GM18498 (cell line): Measurements from ENCODE around the gene CYBA.

Experiments used
- ATAC-seq: cut with Tn5 transposase; IDR thresholded peaks from one replicate; pipeline ENCODE4 v1.9.1; 2021; ENCODE audit warnings: mild to moderate bottlenecking, moderate library complexity; ENCODE audit not compliant: unreplicated experiment

Gene CYBA

GRCh38 chr16:88631920-88632586, 18.8 kb downstream of the CYBA start:
- no peak for ATAC-seq

GRCh38 chr16:88631384-88631783, 19.5 kb downstream of the CYBA start:
- no peak for ATAC-seq

GRCh38 chr16:88630941-88631340, 19.9 kb downstream of the CYBA start:
- no peak for ATAC-seq

- ATAC-seq, result no peak
Measured at GRCh38 chr16:88630433-88630832, 20.4 kb downstream of the CYBA start.

- ATAC-seq, result no peak
Measured at GRCh38 chr16:88629835-88630234, 21.0 kb downstream of the CYBA start.

- ATAC-seq, result no peak
Measured at GRCh38 chr16:88628512-88628974, 22.3 kb downstream of the CYBA start.

GRCh38 chr16:88627531-88628411, 23.1 kb downstream of the CYBA start:
- no peak for ATAC-seq

GRCh38 chr16:88626646-88627045, 24.2 kb downstream of the CYBA start:
- no peak for ATAC-seq

- ATAC-seq, result no peak
Measured at GRCh38 chr16:88624977-88625576, 25.8 kb downstream of the CYBA start.

GRCh38 chr16:88624481-88624880, 26.4 kb downstream of the CYBA start:
- ATAC-seq, result no peak

GRCh38 chr16:88623858-88624257, 27.0 kb downstream of the CYBA start:
- ATAC-seq, result no peak

- ATAC-seq, result no peak
Measured at GRCh38 chr16:88622866-88623265, 28.0 kb downstream of the CYBA start.

- ATAC-seq, result no peak
Measured at GRCh38 chr16:88622125-88622524, 28.7 kb downstream of the CYBA start.

GRCh38 chr16:88619859-88620815, 30.7 kb downstream of the CYBA start:
- ATAC-seq, result no peak

GRCh38 chr16:88618956-88619667, 31.7 kb downstream of the CYBA start:
- ATAC-seq, result no peak

- ATAC-seq, result no peak
Measured at GRCh38 chr16:88618182-88618955, 32.5 kb downstream of the CYBA start.

- no peak for ATAC-seq
Measured at GRCh38 chr16:88617268-88618031, 33.4 kb downstream of the CYBA start.

GRCh38 chr16:88616736-88617135, 34.1 kb downstream of the CYBA start:
- no peak for ATAC-seq
